Lung (tissue), 12 donors: ENCODE measurements around the gene DMXL2. TPM values are rescaled to one million over a fixed set of nuclear protein-coding genes. Genes with fewer than 3 reads are reported as not detected.

Source experiments
- ATAC-seq: fragments of 200-7000 bp; cut with Tn5 transposase; one replicate; pipeline ENCODE4 v1.9.1; 2020; ENCODE audit warnings: moderate number of reproducible peaks; ENCODE audit not compliant: insufficient read depth, low FRiP score
- DNase-seq, 3 donors: peaks; one replicate each; pipeline ENCODE4 v3.0.0-alpha.2; 2013 to 2017
- H3K27ac ChIP-seq, 2 donors: one replicate each; pipeline ENCODE4 v1.5.1; 2013; ENCODE audit warnings: mild to moderate bottlenecking in 2 of 2, moderate library complexity in 2 of 2, control low read depth in 1 of 2, inconsistent platforms in 1 of 2, low read depth in 1 of 2, low read length in 1 of 2
- H3K27me3 ChIP-seq, 3 donors: one replicate each; pipeline ENCODE4 v1.5.1; 2013; ENCODE audit warnings: low read length in 2 of 3; ENCODE audit not compliant: control insufficient read depth in 3 of 3, insufficient read depth in 3 of 3
- H3K36me3 ChIP-seq, 4 donors: one replicate each; pipeline ENCODE4 v1.5.1; 2013; ENCODE audit warnings: low read length in 4 of 4, mild to moderate bottlenecking in 1 of 4, moderate library complexity in 1 of 4; ENCODE audit not compliant: control insufficient read depth in 4 of 4, insufficient read depth in 4 of 4
- H3K4me1 ChIP-seq, 5 donors: one replicate each; pipeline ENCODE4 v1.5.1; 2013; ENCODE audit warnings: low read length in 5 of 5, mild to moderate bottlenecking in 2 of 5, moderate library complexity in 1 of 5; ENCODE audit not compliant: control insufficient read depth in 5 of 5, insufficient read depth in 5 of 5
- H3K4me3 ChIP-seq: one replicate; pipeline ENCODE4 v1.5.1; 2013; ENCODE audit warnings: mild to moderate bottlenecking, control low read depth, moderate library complexity
- H3K9ac ChIP-seq, 2 donors: one replicate each; pipeline ENCODE4 v1.5.1; 2013; ENCODE audit warnings: low read length in 2 of 2, control low read depth in 1 of 2; ENCODE audit not compliant: insufficient read depth in 1 of 2
- H3K9me3 ChIP-seq, 4 donors: one replicate each; pipeline ENCODE4 v1.5.1; 2013; ENCODE audit warnings: low read length in 3 of 4, mild to moderate bottlenecking in 1 of 4, moderate library complexity in 1 of 4; ENCODE audit not compliant: control insufficient read depth in 4 of 4, insufficient read depth in 3 of 4
- WGBS, 2 donors: extraction: QIAGEN DNeasy Blood & Tissue Kit; methylation state at CpG; one replicate each; pipeline ENCODE4 v1.1.7; 2013; 5-methylcytosine and 5-hydroxymethylcytosine counted together
- polyA plus RNA-seq, 2 donors: library from polyadenylated mRNA; stranded (reverse); fragments of 200-250 nt; gene quantifications; one replicate each; pipeline ENCODE4 v1.2.1, GENCODE V29; 2013
- total RNA-seq, 2 donors: library from RNA; depleted of rRNA in 1 of 2; stranded (reverse); fragments of >200 nt in 1 of 2; gene quantifications; one replicate each; pipeline ENCODE4 v1.2.1, GENCODE V29; 2014 to 2021
- TF ChIP-seq, protein P1 (sequence below): IDR thresholded peaks from 2 replicates; pipeline ENCODE4 v1.5.1; 2012; ENCODE audit warnings: mild to moderate bottlenecking; ENCODE audit errors: control extremely low read depth, extremely low read depth
- donor health status: control.
- donor health status: control.
- donor health status: Bipolar disorder and iron deficiency.
- donor health status: healthy.
- donor health status: DM: yes; HTN: yes; CAD: no.

DMXL2 gene
- total and polyA plus RNA-seq, 4 donors: 40.9 to 105 (median 75.3) TPM

DNA sequence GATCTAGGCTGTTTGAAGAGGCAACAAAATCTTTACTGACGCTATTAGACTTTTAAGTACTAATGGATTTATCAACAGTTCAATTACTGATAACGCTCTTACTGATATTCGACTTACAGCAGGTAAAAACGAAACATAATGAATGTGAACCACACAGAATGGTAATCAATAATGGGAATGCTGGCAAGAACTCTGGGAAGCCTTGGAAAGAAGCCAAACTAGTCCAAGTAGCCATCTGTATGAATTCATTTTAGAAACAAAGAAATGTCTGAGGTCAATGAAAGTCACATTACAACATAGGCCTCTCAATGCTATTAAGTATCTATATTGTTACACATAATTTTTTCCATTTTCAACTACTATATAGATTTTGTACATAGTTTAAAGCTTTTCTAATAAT lies 130.0 kb downstream of the DMXL2 start:
- TF ChIP-seq, protein P1, sequence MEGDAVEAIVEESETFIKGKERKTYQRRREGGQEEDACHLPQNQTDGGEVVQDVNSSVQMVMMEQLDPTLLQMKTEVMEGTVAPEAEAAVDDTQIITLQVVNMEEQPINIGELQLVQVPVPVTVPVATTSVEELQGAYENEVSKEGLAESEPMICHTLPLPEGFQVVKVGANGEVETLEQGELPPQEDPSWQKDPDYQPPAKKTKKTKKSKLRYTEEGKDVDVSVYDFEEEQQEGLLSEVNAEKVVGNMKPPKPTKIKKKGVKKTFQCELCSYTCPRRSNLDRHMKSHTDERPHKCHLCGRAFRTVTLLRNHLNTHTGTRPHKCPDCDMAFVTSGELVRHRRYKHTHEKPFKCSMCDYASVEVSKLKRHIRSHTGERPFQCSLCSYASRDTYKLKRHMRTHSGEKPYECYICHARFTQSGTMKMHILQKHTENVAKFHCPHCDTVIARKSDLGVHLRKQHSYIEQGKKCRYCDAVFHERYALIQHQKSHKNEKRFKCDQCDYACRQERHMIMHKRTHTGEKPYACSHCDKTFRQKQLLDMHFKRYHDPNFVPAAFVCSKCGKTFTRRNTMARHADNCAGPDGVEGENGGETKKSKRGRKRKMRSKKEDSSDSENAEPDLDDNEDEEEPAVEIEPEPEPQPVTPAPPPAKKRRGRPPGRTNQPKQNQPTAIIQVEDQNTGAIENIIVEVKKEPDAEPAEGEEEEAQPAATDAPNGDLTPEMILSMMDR: no peak
- H3K4me1 ChIP-seq: no peaks in the 10 kb centered on the region
- no peaks in the 10 kb centered on the region for H3K9me3 ChIP-seq
- H3K27ac ChIP-seq: no peak overlapping the region
- DNase-seq: peak in 1 of 3 donors; percentile 22
- no peaks in the 10 kb centered on the region for H3K27me3 ChIP-seq
- ATAC-seq: no peak
- WGBS, 2 donors: 90 to 92% methylated on average over 4 of the region's 4 CpGs
- no peak overlapping the region for H3K9ac ChIP-seq
- no peak overlapping the region for H3K4me3 ChIP-seq
- peaks cover 1 to 13% (median 6%) of the 10 kb centered on the region in 4 donors for H3K36me3 ChIP-seq

DNA sequence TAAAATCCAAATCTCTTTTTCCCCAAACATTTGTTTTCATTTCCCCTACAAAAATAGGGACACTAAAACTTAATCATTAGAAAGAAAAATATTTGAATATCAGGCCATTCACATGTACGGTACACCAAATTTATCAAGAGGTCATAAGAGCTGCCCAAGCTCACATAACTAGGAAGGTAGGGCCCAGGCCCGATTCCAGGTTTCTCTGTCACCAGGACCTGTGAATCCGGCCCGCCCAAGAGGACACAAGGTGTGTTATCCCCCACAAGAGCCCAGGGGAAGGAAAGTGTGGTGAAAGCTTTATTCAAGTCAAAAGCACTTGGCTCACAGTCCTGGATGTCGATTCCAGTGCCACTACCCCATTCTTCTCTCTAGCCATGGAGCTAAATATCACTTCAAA lies 130.6 kb downstream of the DMXL2 start:
- no peak overlapping the region for H3K27ac ChIP-seq
- DNase-seq (no peak), ATAC-seq (no peak)
- no peaks in the 10 kb centered on the region for H3K4me1 ChIP-seq
- no peak overlapping the region for H3K4me3 ChIP-seq
- no peaks in the 10 kb centered on the region for H3K27me3 ChIP-seq
- peaks cover 1 to 13% (median 8%) of the 10 kb centered on the region in 4 donors for H3K36me3 ChIP-seq
- H3K9ac ChIP-seq: no peak overlapping the region
- TF ChIP-seq, protein P1: no peak
- 91 to 93% methylated on average over 5 of the region's 5 CpGs for WGBS, 2 donors
- H3K9me3 ChIP-seq: no peaks in the 10 kb centered on the region

DNA sequence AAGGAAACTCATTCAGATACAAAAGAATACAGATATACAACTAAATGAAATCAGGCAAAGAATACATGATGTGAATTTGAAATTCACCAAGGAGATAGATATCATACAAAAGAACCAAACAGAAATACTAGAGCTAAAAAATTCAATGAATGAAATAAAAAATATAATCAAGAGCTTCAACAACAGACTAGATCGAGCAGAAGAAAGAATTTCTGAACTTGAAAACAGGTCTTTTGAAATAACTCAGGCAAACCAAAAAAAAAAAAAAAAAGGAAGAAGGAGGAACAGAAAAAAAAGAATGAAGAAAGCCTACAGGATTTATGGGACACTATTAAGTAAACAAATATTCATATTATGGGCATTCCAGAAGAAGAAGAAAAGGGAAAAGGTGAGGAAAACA lies 137.8 kb downstream of the DMXL2 start:
- H3K27ac ChIP-seq: no peak overlapping the region
- no peak for ATAC-seq
- TF ChIP-seq, protein P1: no peak
- H3K36me3 ChIP-seq: peaks cover 10 to 38% (median 22%) of the 10 kb centered on the region in 4 donors
- peaks cover 3 to 17% (median 8%) of the 10 kb centered on the region in 4 donors for H3K9me3 ChIP-seq
- no peak overlapping the region for H3K9ac ChIP-seq
- H3K4me3 ChIP-seq: no peak overlapping the region
- no peak for DNase-seq
- H3K27me3 ChIP-seq: no peaks in the 10 kb centered on the region
- 81 to 98% methylated on average over 1 of the region's 1 CpG for WGBS, 2 donors
- H3K4me1 ChIP-seq: no peaks in the 10 kb centered on the region

DNA sequence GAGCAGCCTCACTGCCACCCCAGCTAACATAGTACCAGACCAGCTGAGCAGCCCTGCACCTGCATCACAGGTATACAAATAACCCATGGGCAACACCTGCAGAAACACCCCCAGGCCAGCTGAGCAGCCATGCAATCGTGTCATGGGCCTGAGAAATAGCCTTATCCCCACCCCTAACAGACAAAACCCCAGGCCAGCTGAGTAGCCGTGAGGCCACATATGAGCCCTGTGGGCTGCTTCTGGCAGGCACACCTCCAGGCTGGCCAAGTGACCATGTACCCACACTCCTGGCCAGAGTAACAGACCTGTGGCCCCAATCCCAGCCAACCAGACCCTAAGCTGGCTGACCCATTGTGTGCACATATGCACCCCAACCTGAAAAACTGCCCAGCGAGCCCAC lies 138.6 kb downstream of the DMXL2 start:
- Histone ChIP-seq H3K36me3 (peaks cover 9 to 35% (median 22%) of the 10 kb centered on the region in 4 donors), H3K4me3 (no peak overlapping the region), H3K4me1 (no peaks in the 10 kb centered on the region), H3K27me3 (no peaks in the 10 kb centered on the region), H3K9me3 (peaks cover 3 to 17% (median 8%) of the 10 kb centered on the region in 4 donors), H3K27ac (no peak overlapping the region), H3K9ac (no peak overlapping the region)
- WGBS, 2 donors: 99 to 100% methylated on average over 3 of the region's 3 CpGs
- no peak for ATAC-seq
- TF ChIP-seq, protein P1: no peak
- DNase-seq: no peak
